ENCODE data around the gene ACP5.

DNA sequence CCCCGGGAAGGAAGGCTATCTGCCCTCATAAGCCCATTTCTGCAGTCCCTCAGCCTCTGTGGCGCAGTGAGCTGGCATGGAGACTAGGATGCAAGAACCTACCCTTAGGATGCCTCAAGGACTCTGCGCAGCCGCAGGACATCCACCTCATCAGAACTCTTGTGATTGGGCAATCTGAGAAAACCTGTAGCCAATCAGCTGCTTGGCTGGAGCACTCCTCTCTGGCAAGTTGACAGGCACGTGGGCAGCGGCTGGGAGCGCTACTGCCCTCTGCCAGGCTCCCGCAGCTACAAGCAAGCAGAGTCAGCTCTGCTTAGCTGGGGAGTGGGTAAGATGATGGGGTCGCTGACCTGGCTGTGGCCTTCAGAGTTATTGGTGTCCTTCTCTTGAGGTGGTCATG is 47.0 kb downstream of the ACP5 start:
- TF ChIP-seq, protein P1, sequence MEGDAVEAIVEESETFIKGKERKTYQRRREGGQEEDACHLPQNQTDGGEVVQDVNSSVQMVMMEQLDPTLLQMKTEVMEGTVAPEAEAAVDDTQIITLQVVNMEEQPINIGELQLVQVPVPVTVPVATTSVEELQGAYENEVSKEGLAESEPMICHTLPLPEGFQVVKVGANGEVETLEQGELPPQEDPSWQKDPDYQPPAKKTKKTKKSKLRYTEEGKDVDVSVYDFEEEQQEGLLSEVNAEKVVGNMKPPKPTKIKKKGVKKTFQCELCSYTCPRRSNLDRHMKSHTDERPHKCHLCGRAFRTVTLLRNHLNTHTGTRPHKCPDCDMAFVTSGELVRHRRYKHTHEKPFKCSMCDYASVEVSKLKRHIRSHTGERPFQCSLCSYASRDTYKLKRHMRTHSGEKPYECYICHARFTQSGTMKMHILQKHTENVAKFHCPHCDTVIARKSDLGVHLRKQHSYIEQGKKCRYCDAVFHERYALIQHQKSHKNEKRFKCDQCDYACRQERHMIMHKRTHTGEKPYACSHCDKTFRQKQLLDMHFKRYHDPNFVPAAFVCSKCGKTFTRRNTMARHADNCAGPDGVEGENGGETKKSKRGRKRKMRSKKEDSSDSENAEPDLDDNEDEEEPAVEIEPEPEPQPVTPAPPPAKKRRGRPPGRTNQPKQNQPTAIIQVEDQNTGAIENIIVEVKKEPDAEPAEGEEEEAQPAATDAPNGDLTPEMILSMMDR (IDR thresholded peaks at IDR 0.05) = no peak
- no peak for TF ChIP-seq POLR2A (IDR thresholded peaks at IDR 0.05)
